PFSK-1 (cell line): ENCODE results near the gene NECAB3.

Source experiments
- FOXP2 ChIP-seq: optimal IDR thresholded peaks from 2 replicates; pipeline ENCODE3; 2011; ENCODE audit warnings: borderline replicate concordance, control low read depth, inconsistent platforms; ENCODE audit not compliant: insufficient read depth; ENCODE audit errors: extremely low read length, extremely low read depth
- POLR2AphosphoS5 ChIP-seq: IDR thresholded peaks from 2 replicates; pipeline ENCODE4 v1.6.1; 2012; ENCODE audit warnings: low read depth, mild to moderate bottlenecking, control low read depth, low read length, moderate library complexity
- REST ChIP-seq, 2 experiments: IDR thresholded peaks; 2 replicates each; pipeline versions ENCODE4 v1.6.1 to v1.8.0; 2011 to 2012; ENCODE audit warnings: low read depth in 2 of 2, low read length in 2 of 2, control low read depth in 1 of 2, inconsistent platforms in 1 of 2, mild to moderate bottlenecking in 1 of 2, moderate library complexity in 1 of 2; ENCODE audit not compliant: insufficient read depth in 1 of 2
- SIN3A ChIP-seq: IDR thresholded peaks from 2 replicates; pipeline ENCODE4 v1.6.1; 2012; ENCODE audit warnings: mild to moderate bottlenecking, low read length, moderate library complexity, borderline replicate concordance; ENCODE audit not compliant: insufficient read depth
- TAF1 ChIP-seq: IDR thresholded peaks from 2 replicates; pipeline ENCODE4 v1.6.1; 2012; ENCODE audit warnings: low read length, control low read depth, borderline replicate concordance; ENCODE audit not compliant: insufficient read depth

NECAB3 gene

GRCh38 chr20:33703498-33704137, 29.4 kb upstream of the NECAB3 start:
- TF ChIP-seq TAF1: no peak
- no peak for TF ChIP-seq POLR2AphosphoS5
- no peak for TF ChIP-seq REST (IDR thresholded peaks at IDR 0.05; ENCODE audit: insufficient read depth in 1 of 2, low read depth in 2 of 2, low read length in 2 of 2)
- TF ChIP-seq SIN3A: no peak
- no peak for TF ChIP-seq FOXP2

GRCh38 chr20:33702861-33703260, 28.6 kb upstream of the NECAB3 start:
- TF ChIP-seq FOXP2: no peak
- no peak for TF ChIP-seq POLR2AphosphoS5
- TF ChIP-seq SIN3A: no peak

GRCh38 chr20:33701629-33702450, 27.6 kb upstream of the NECAB3 start:
- TF ChIP-seq FOXP2 (no peak), SIN3A (no peak), TAF1 (no peak), POLR2AphosphoS5 (no peak), REST (IDR thresholded peaks at IDR 0.05; ENCODE audit: insufficient read depth in 1 of 2, low read depth in 2 of 2, low read length in 2 of 2) (no peak)

- TF ChIP-seq POLR2AphosphoS5 (no peak), FOXP2 (no peak), TAF1 (no peak), SIN3A (no peak), REST (IDR thresholded peaks at IDR 0.05; ENCODE audit: insufficient read depth in 1 of 2, low read depth in 2 of 2, low read length in 2 of 2) (no peak)
Observed at GRCh38 chr20:33697129-33697528, 22.9 kb upstream of the NECAB3 start.

GRCh38 chr20:33696448-33696847, 22.2 kb upstream of the NECAB3 start:
- no peak for TF ChIP-seq TAF1
- no peak for TF ChIP-seq REST (IDR thresholded peaks at IDR 0.05; ENCODE audit: insufficient read depth in 1 of 2, low read depth in 2 of 2, low read length in 2 of 2)
- TF ChIP-seq POLR2AphosphoS5: no peak
- TF ChIP-seq SIN3A: no peak
- TF ChIP-seq FOXP2: no peak
